ENCODE measurements around the gene NOC2L. TPM values are rescaled to one million over a fixed set of nuclear protein-coding genes. Genes with fewer than 3 reads are reported as not detected.

The NOC2L gene
- polyA plus RNA-seq, 2 of the 4 experiments (the other 2 are of a cell fraction): 48.4 to 73.5 TPM

- FAIRE-seq: no peak
- 100% methylated on average over 2 of the region's 21 CpGs for WGBS (ENCODE audit: missing lambda C conversion rate)
- ChIA-PET CTCF (interaction anchor here (1.0 to 7.6 kb wide), 8 partner anchors 8 to 324 kb away, joined by 3 to 126 read pairs (median 10); no protein-coding TSS in a partner anchor), POLR2A (no interaction called here)
- no peaks in the 10 kb centered on the region for H3K9me3 ChIP-seq
- H3K27ac ChIP-seq: no peak overlapping the region
- no peak overlapping the region for H3K4me3 ChIP-seq
- H3K4me1 ChIP-seq: no peaks in the 10 kb centered on the region
- no peak for ATAC-seq
- no peak overlapping the region for H3K4me2 ChIP-seq
- TF ChIP-seq EHF (CRISPR knock-in tag; IDR thresholded peaks at IDR 0.05) (no peak), HOXA7 (CRISPR knock-in tag; IDR thresholded peaks at IDR 0.05) (no peak), KDM5A (IDR thresholded peaks at IDR 0.05) (no peak), POLR2AphosphoS2 (conservative IDR thresholded peaks at IDR 0.05; ENCODE audit: low read length) (no peak), ZNF302 (CRISPR knock-in tag; IDR thresholded peaks at IDR 0.05) (no peak), HEYL (CRISPR knock-in tag; IDR thresholded peaks at IDR 0.05) (no peak), ZC3H11A (IDR thresholded peaks at IDR 0.05) (no peak), PHF8 (IDR thresholded peaks at IDR 0.05; ENCODE audit: borderline replicate concordance, low read depth) (no peak), MAZ (IDR thresholded peaks at IDR 0.05; ENCODE audit: borderline replicate concordance, low read depth, low read length) (no peak), BCL3 (IDR thresholded peaks at IDR 0.05) (no peak)
- TF ChIP-seq, protein P1, sequence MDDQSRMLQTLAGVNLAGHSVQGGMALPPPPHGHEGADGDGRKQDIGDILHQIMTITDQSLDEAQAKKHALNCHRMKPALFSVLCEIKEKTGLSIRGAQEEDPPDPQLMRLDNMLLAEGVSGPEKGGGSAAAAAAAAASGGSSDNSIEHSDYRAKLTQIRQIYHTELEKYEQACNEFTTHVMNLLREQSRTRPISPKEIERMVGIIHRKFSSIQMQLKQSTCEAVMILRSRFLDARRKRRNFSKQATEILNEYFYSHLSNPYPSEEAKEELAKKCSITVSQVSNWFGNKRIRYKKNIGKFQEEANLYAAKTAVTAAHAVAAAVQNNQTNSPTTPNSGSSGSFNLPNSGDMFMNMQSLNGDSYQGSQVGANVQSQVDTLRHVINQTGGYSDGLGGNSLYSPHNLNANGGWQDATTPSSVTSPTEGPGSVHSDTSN (IDR thresholded peaks at IDR 0.05): no peak
- no peak for DNase-seq (ENCODE audit: low read depth in 1 of 2, low spot score in 1 of 2)
Observed at GRCh38 chr1:981491-981954, 22.5 kb upstream of the NOC2L start.

GRCh38 chr1:980602-981395 is 21.7 kb upstream of the NOC2L start:
- no peak overlapping the region for H3K4me2 ChIP-seq
- ChIA-PET CTCF (interaction anchor here (1.0 to 7.6 kb wide), 8 partner anchors 9 to 325 kb away, joined by 3 to 126 read pairs (median 10); no protein-coding TSS in a partner anchor), POLR2A (no interaction called here)
- no peak for DNase-seq (ENCODE audit: low read depth in 1 of 2, low spot score in 1 of 2)
- H3K27ac ChIP-seq: no peak overlapping the region
- no peak for TF ChIP-seq CBX2 (IDR thresholded peaks at IDR 0.05; ENCODE audit: borderline replicate concordance, low read depth)
- no peak for TF ChIP-seq ZNF302 (CRISPR knock-in tag; IDR thresholded peaks at IDR 0.05)
- TF ChIP-seq NFE2L2 (conservative IDR thresholded peaks at IDR 0.05; ENCODE audit: low read length): no peak
- no peak for TF ChIP-seq ATOH8 (CRISPR knock-in tag; IDR thresholded peaks at IDR 0.05; ENCODE audit: low read depth)
- TF ChIP-seq, protein P2, sequence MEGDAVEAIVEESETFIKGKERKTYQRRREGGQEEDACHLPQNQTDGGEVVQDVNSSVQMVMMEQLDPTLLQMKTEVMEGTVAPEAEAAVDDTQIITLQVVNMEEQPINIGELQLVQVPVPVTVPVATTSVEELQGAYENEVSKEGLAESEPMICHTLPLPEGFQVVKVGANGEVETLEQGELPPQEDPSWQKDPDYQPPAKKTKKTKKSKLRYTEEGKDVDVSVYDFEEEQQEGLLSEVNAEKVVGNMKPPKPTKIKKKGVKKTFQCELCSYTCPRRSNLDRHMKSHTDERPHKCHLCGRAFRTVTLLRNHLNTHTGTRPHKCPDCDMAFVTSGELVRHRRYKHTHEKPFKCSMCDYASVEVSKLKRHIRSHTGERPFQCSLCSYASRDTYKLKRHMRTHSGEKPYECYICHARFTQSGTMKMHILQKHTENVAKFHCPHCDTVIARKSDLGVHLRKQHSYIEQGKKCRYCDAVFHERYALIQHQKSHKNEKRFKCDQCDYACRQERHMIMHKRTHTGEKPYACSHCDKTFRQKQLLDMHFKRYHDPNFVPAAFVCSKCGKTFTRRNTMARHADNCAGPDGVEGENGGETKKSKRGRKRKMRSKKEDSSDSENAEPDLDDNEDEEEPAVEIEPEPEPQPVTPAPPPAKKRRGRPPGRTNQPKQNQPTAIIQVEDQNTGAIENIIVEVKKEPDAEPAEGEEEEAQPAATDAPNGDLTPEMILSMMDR (IDR thresholded peaks at IDR 0.05): no peak
- no peak for TF ChIP-seq TFCP2L1 (CRISPR knock-in tag; IDR thresholded peaks at IDR 0.05)
- no peak for TF ChIP-seq NR3C1 (IDR thresholded peaks at IDR 0.05)
- no peak for TF ChIP-seq RCOR1 (IDR thresholded peaks at IDR 0.05; ENCODE audit: low read depth, low read length)
- TF ChIP-seq HOXB13 (CRISPR knock-in tag; IDR thresholded peaks at IDR 0.05; ENCODE audit: low read depth): no peak
- 85% methylated on average over 20 of the region's 35 CpGs for WGBS (ENCODE audit: missing lambda C conversion rate)
- FAIRE-seq: no peak
- no peak for ATAC-seq
- peaks cover 1% of the 10 kb centered on the region; the same call in 1 of the 3 replicates for H3K4me1 ChIP-seq
- H3K9me3 ChIP-seq: no peaks in the 10 kb centered on the region
- H3K4me3 ChIP-seq: no peak overlapping the region

Measured in A549 (cell line).